Prostate gland (tissue), 2 donors: ENCODE results near the gene LHFPL5. TPM values are rescaled to one million over a fixed set of nuclear protein-coding genes. Genes with fewer than 3 reads are reported as not detected.

Experiments
- DNase-seq: peaks from one replicate; pipeline ENCODE4 v3.0.0-alpha.2; 2019; ENCODE audit warnings: low spot score
- H3K27ac ChIP-seq, 2 donors: fragments of 200-600 bp; sonication (generic); 2 replicates each; pipeline ENCODE4 v1.5.1; 2017 to 2019
- H3K27me3 ChIP-seq: fragments of 200-600 bp; sonication (generic); replicated peaks from 2 replicates; pipeline ENCODE4 v1.5.1; 2019; ENCODE audit not compliant: insufficient read depth
- H3K36me3 ChIP-seq, 2 donors: fragments of 200-600 bp; sonication (generic); 1 replicate in 1 of 2; 2 replicates in 1 of 2; pipeline versions ENCODE4 v1.5.1 to v1.8.1; 2017 to 2019
- H3K4me1 ChIP-seq: fragments of 200-600 bp; sonication (generic); replicated peaks from 2 replicates; pipeline ENCODE4 v1.5.1; 2019
- H3K4me3 ChIP-seq, 2 donors: fragments of 200-600 bp; sonication (generic); 2 replicates each; pipeline ENCODE4 v1.5.1; 2017 to 2019
- H3K9me3 ChIP-seq: fragments of 200-600 bp; sonication (generic); 2 replicates; pipeline ENCODE4 v1.5.1; 2017
- CTCF ChIP-seq, 4 experiments: fragments of 200-600 bp in 2 of 4; fragments of 450-650 bp in 2 of 4; sonication (generic) in 2 of 4; IDR thresholded peaks; 1 replicate in 3 of 4; 2 replicates in 1 of 4; pipeline ENCODE4 v1.5.1; 2016 to 2019; ENCODE audit warnings: antibody characterized with exemption in 4 of 4, mild to moderate bottlenecking in 2 of 4, moderate library complexity in 2 of 4
- POLR2A ChIP-seq: fragments of 450-650 bp; IDR thresholded peaks from one replicate; pipeline ENCODE4 v1.6.1; 2016; ENCODE audit warnings: antibody characterized with exemption, mild to moderate bottlenecking
- POLR2AphosphoS5 ChIP-seq: sonication (generic); formaldehyde crosslinking; IDR thresholded peaks from one replicate; pipeline ENCODE4 v1.6.1; 2017; ENCODE audit warnings: antibody characterized with exemption
- WGBS: methylation state at CpG from one replicate; pipeline ENCODE4 v1.1.5; 2018; 5-methylcytosine and 5-hydroxymethylcytosine counted together
- intact Hi-C: fragments of 100-400 bp; cut with DNase I; formaldehyde crosslinking; loops from one replicate; pipeline ENCODE4 v1.14.2; 2022
- total RNA-seq, 2 donors: library from RNA; depleted of rRNA; stranded (reverse); fragments of >200 nt; gene quantifications; one replicate each; pipeline ENCODE4 v1.1.0, GENCODE V29; 2016

LHFPL5 gene
- total RNA-seq, 2 donors from 2014 or later = not detected

- WGBS = 63% methylated on average over 2 of the region's 2 CpGs
- Histone ChIP-seq H3K27ac (no peak overlapping the region), H3K4me1 (no peaks in the 10 kb centered on the region), H3K36me3 (no peaks in the 10 kb centered on the region), H3K27me3 (no peaks in the 10 kb centered on the region), H3K9me3 (no peaks in the 10 kb centered on the region), H3K4me3 (no peak overlapping the region)
- intact Hi-C loops = no loop called here
- no peak for DNase-seq
- TF ChIP-seq CTCF (IDR thresholded peaks at IDR 0.05) (no peak), POLR2AphosphoS5 (no peak), POLR2A (no peak)
These were observed 45.1 kb downstream of the LHFPL5 start for GRCh38 chr6:35850208-35850607.

GRCh38 chr6:35852994-35853393 lies 47.8 kb downstream of the LHFPL5 start:
- TF ChIP-seq POLR2A = no peak
- no peak for TF ChIP-seq POLR2AphosphoS5
- TF ChIP-seq CTCF (IDR thresholded peaks at IDR 0.05) = no peak
- Histone ChIP-seq H3K4me3 (no peak overlapping the region), H3K27me3 (no peaks in the 10 kb centered on the region), H3K9me3 (no peaks in the 10 kb centered on the region), H3K36me3 (no peaks in the 10 kb centered on the region), H3K4me1 (no peaks in the 10 kb centered on the region), H3K27ac (no peak overlapping the region)
- 91% methylated on average over 4 of the region's 4 CpGs for WGBS
- DNase-seq = no peak
- intact Hi-C loops = no loop called here

GRCh38 chr6:35856250-35856649 lies 51.1 kb downstream of the LHFPL5 start:
- no peak overlapping the region for H3K27ac ChIP-seq
- 94% methylated on average over 1 of the region's 1 CpG for WGBS
- no peak for DNase-seq
- H3K36me3 ChIP-seq = no peaks in the 10 kb centered on the region
- intact Hi-C loops = no loop called here
- no peaks in the 10 kb centered on the region for H3K4me1 ChIP-seq
- no peaks in the 10 kb centered on the region for H3K9me3 ChIP-seq
- TF ChIP-seq CTCF (IDR thresholded peaks at IDR 0.05) (no peak), POLR2AphosphoS5 (no peak), POLR2A (no peak)
- no peak overlapping the region for H3K4me3 ChIP-seq
- no peaks in the 10 kb centered on the region for H3K27me3 ChIP-seq

GRCh38 chr6:35857853-35858252 lies 52.7 kb downstream of the LHFPL5 start:
- H3K4me1 ChIP-seq = no peaks in the 10 kb centered on the region
- DNase-seq = no peak
- H3K36me3 ChIP-seq = no peaks in the 10 kb centered on the region
- no peak overlapping the region for H3K27ac ChIP-seq
- H3K9me3 ChIP-seq = no peaks in the 10 kb centered on the region
- H3K27me3 ChIP-seq = no peaks in the 10 kb centered on the region
- H3K4me3 ChIP-seq = no peak overlapping the region
- no peak for TF ChIP-seq CTCF (IDR thresholded peaks at IDR 0.05)
- intact Hi-C loops = no loop called here

- no peaks in the 10 kb centered on the region for H3K4me1 ChIP-seq
- WGBS = 89% methylated on average over 4 of the region's 4 CpGs
- intact Hi-C loops = no loop called here
These were observed 54.2 kb downstream of the LHFPL5 start for GRCh38 chr6:35859367-35859766.

More at GRCh38 chr6:35859367-35859766, 54.2 kb downstream of the LHFPL5 start:
- no peak overlapping the region for H3K27ac ChIP-seq
- no peak for DNase-seq
- no peak overlapping the region for H3K4me3 ChIP-seq
- TF ChIP-seq POLR2A (no peak), CTCF (IDR thresholded peaks at IDR 0.05) (no peak), POLR2AphosphoS5 (no peak)
- H3K36me3 ChIP-seq = no peaks in the 10 kb centered on the region
- no peaks in the 10 kb centered on the region for H3K27me3 ChIP-seq
- no peaks in the 10 kb centered on the region for H3K9me3 ChIP-seq

Other genes starting within 250 kb of the LHFPL5 start
- gene FKBP5, start 116.4 kb upstream of the LHFPL5 start, total RNA-seq = 100 to 1,000 TPM; 201 to 248 TPM
- 1 to 10 TPM; 1.7 to 4.4 TPM for gene ARMC12, start 68.3 kb upstream of the LHFPL5 start, total RNA-seq
- gene CLPSL2, start 28.8 kb upstream of the LHFPL5 start, total RNA-seq = not detected
- gene CLPSL1, start 24.3 kb upstream of the LHFPL5 start, total RNA-seq = not detected
- not detected for gene CLPS, start 8.0 kb upstream of the LHFPL5 start, total RNA-seq
- 10 to 100 TPM; 19.4 to 59.4 TPM for gene SRPK1, start 115.7 kb downstream of the LHFPL5 start, total RNA-seq
- 10 to 100 TPM in 1 of 2 donors, not detected in 1; 15.2 TPM for gene SLC26A8, start 219.3 kb downstream of the LHFPL5 start, total RNA-seq
- 10 to 100 TPM; 36.7 to 43.2 TPM for gene MAPK14, start 222.5 kb downstream of the LHFPL5 start, total RNA-seq